GM12878 (cell line): ENCODE measurements around the gene PPP1R2. TPM values are rescaled to one million over a fixed set of nuclear protein-coding genes. Genes with fewer than 3 reads are reported as not detected.
A peak's percentile ranks its signal among the peaks of the same experiment; 100 is the strongest.

Experiments
- ATF7 ChIP-seq: fragments of 450-650 bp; IDR thresholded peaks from 2 replicates; pipeline ENCODE4 v1.6.1; 2016; ENCODE audit warnings: low read depth, mild to moderate bottlenecking
- IKZF1 ChIP-seq: fragments of 450-650 bp; conservative IDR thresholded peaks from 2 replicates; pipeline ENCODE4 v1.6.1; 2017; ENCODE audit warnings: antibody characterized with exemption, mild to moderate bottlenecking
- IRF4 ChIP-seq: IDR thresholded peaks from 2 replicates; pipeline ENCODE4 v1.6.1; 2011; ENCODE audit warnings: low read depth, low read length
- KAT2A ChIP-seq: conservative IDR thresholded peaks from 2 replicates; pipeline ENCODE4 v1.6.1; 2011; ENCODE audit warnings: low read depth, low read length; ENCODE audit not compliant: control insufficient read depth
- MTA2 ChIP-seq: fragments of 450-650 bp; IDR thresholded peaks from 2 replicates; pipeline ENCODE4 v1.6.1; 2016; ENCODE audit warnings: low read depth, mild to moderate bottlenecking, moderate library complexity
- NR2C2 ChIP-seq: IDR thresholded peaks from 2 replicates; pipeline ENCODE4 v1.6.1; 2011; ENCODE audit warnings: borderline replicate concordance, low read depth; ENCODE audit not compliant: control insufficient read depth, insufficient read length
- RAD21 ChIP-seq: IDR thresholded peaks from 2 replicates; pipeline ENCODE4 v1.6.1; 2011; ENCODE audit warnings: mild to moderate bottlenecking, low read depth, low read length, moderate library complexity; ENCODE audit not compliant: insufficient read depth
- SREBF1 ChIP-seq: IDR thresholded peaks from 2 replicates; pipeline ENCODE4 v1.6.1; 2012; ENCODE audit warnings: mild to moderate bottlenecking, low read length
- ZNF622 ChIP-seq: fragments of 450-650 bp; IDR thresholded peaks from 2 replicates; pipeline ENCODE4 v1.6.1; 2017; ENCODE audit warnings: mild to moderate bottlenecking, inconsistent platforms
- polyA plus RNA-seq, 11 experiments: library from polyadenylated mRNA; depleted of rRNA in 4 of 11; unstranded in 6 of 11; stranded (reverse) in 5 of 11; fragments of >200 nt; fragmentation: Nextera tagmentation in 4 of 11; fragmentation: Illumina TruSeq in 1 of 11; extraction: Ambion mirVana in 4 of 11; extraction: Trizol in 1 of 11; gene quantifications; 1 replicate in 1 of 11; 2 replicates in 10 of 11; pipeline versions ENCODE4 v1.2.1 to v1.2.3, GENCODE V29; 2011 to 2016; ENCODE audit warnings: inconsistent platforms in 2 of 11, missing spikeins in 2 of 11, low read depth in 1 of 11
- total RNA-seq, 4 experiments: library from RNA; depleted of rRNA in 3 of 4; stranded (reverse); fragments of >200 nt in 3 of 4; fragmentation: Illumina TruSeq in 1 of 4; extraction: Trizol in 1 of 4; gene quantifications; 2 replicates each; pipeline versions ENCODE4 v1.2.1 to v1.2.3, GENCODE V29; 2013 to 2021
- TF ChIP-seq, protein P1 (sequence below): fragments of 450-650 bp; conservative IDR thresholded peaks from 2 replicates; pipeline ENCODE4 v1.6.1; 2017; ENCODE audit warnings: mild to moderate bottlenecking, moderate library complexity
- TF ChIP-seq, protein P2 (sequence below): fragments of 450-650 bp; IDR thresholded peaks from 2 replicates; pipeline ENCODE4 v1.6.1; 2017; ENCODE audit warnings: low read depth, mild to moderate bottlenecking, moderate library complexity
- TF ChIP-seq, protein P3 (sequence below): fragments of 450-650 bp; IDR thresholded peaks from 2 replicates; pipeline ENCODE4 v1.6.1; 2017; ENCODE audit warnings: mild to moderate bottlenecking, moderate library complexity

The PPP1R2 gene
- total and polyA plus RNA-seq, 10 of the 15 experiments (the other 5 are each of a cell fraction or from before 2014, with no cell fraction given) = 10.5 to 116 (median 46.9) TPM

DNA sequence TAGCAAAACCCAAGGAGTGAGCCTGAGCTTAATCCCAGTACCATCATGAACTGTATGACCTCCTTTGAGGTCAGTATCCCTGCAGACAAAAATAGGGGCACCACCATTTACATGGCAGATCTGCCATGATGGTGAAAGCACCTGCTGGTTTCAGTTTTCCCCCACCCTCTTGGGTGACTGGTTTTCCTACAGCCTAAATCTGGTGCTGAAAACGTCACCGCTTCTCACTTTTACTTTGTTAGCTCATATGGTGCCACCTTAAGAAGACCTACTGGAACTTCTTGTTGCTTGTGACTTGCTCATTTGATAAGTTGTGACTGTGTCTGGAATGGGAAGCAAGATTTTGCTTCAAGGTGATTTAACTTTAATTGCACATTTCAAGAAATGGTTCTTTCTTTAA, 5.1 kb downstream of the PPP1R2 start (continued):
- TF ChIP-seq, protein P1, sequence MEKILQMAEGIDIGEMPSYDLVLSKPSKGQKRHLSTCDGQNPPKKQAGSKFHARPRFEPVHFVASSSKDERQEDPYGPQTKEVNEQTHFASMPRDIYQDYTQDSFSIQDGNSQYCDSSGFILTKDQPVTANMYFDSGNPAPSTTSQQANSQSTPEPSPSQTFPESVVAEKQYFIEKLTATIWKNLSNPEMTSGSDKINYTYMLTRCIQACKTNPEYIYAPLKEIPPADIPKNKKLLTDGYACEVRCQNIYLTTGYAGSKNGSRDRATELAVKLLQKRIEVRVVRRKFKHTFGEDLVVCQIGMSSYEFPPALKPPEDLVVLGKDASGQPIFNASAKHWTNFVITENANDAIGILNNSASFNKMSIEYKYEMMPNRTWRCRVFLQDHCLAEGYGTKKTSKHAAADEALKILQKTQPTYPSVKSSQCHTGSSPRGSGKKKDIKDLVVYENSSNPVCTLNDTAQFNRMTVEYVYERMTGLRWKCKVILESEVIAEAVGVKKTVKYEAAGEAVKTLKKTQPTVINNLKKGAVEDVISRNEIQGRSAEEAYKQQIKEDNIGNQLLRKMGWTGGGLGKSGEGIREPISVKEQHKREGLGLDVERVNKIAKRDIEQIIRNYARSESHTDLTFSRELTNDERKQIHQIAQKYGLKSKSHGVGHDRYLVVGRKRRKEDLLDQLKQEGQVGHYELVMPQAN = no peak
- TF ChIP-seq, protein P2, sequence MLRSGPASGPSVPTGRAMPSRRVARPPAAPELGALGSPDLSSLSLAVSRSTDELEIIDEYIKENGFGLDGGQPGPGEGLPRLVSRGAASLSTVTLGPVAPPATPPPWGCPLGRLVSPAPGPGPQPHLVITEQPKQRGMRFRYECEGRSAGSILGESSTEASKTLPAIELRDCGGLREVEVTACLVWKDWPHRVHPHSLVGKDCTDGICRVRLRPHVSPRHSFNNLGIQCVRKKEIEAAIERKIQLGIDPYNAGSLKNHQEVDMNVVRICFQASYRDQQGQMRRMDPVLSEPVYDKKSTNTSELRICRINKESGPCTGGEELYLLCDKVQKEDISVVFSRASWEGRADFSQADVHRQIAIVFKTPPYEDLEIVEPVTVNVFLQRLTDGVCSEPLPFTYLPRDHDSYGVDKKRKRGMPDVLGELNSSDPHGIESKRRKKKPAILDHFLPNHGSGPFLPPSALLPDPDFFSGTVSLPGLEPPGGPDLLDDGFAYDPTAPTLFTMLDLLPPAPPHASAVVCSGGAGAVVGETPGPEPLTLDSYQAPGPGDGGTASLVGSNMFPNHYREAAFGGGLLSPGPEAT = peak; percentile 57; the same call in 1 of the 2 replicates
- TF ChIP-seq, protein P3, sequence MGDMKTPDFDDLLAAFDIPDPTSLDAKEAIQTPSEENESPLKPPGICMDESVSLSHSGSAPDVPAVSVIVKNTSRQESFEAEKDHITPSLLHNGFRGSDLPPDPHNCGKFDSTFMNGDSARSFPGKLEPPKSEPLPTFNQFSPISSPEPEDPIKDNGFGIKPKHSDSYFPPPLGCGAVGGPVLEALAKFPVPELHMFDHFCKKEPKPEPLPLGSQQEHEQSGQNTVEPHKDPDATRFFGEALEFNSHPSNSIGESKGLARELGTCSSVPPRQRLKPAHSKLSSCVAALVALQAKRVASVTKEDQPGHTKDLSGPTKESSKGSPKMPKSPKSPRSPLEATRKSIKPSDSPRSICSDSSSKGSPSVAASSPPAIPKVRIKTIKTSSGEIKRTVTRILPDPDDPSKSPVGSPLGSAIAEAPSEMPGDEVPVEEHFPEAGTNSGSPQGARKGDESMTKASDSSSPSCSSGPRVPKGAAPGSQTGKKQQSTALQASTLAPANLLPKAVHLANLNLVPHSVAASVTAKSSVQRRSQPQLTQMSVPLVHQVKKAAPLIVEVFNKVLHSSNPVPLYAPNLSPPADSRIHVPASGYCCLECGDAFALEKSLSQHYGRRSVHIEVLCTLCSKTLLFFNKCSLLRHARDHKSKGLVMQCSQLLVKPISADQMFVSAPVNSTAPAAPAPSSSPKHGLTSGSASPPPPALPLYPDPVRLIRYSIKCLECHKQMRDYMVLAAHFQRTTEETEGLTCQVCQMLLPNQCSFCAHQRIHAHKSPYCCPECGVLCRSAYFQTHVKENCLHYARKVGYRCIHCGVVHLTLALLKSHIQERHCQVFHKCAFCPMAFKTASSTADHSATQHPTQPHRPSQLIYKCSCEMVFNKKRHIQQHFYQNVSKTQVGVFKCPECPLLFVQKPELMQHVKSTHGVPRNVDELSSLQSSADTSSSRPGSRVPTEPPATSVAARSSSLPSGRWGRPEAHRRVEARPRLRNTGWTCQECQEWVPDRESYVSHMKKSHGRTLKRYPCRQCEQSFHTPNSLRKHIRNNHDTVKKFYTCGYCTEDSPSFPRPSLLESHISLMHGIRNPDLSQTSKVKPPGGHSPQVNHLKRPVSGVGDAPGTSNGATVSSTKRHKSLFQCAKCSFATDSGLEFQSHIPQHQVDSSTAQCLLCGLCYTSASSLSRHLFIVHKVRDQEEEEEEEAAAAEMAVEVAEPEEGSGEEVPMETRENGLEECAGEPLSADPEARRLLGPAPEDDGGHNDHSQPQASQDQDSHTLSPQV = no peak
- TF ChIP-seq ZNF622 (no peak), KAT2A (no peak), IRF4 (peak; percentile 62; the same call in 1 of the 2 replicates), NR2C2 (no peak), IKZF1 (peak; percentile 80), ATF7 (peak; percentile 75), RAD21 (peak; percentile 23; the same call in 1 of the 2 replicates), SREBF1 (peak; percentile 15; the same call in 1 of the 2 replicates), MTA2 (peak; percentile 41; the same call in 1 of the 2 replicates)
